Suprapubic skin (tissue), 3 donors: ENCODE measurements around the gene SCPEP1.

Source experiments
- CTCF ChIP-seq, 2 donors: fragments of 200-600 bp in 1 of 2; fragments of 450-650 bp in 1 of 2; sonication (generic) in 1 of 2; IDR thresholded peaks; one replicate each; pipeline ENCODE4 v1.5.1; 2016 to 2019; ENCODE audit warnings: antibody characterized with exemption in 2 of 2, mild to moderate bottlenecking in 1 of 2, moderate library complexity in 1 of 2
- POLR2AphosphoS5 ChIP-seq, 3 donors: sonication (generic); formaldehyde crosslinking; IDR thresholded peaks; one replicate each; pipeline ENCODE4 v1.6.1; 2017; ENCODE audit warnings: antibody characterized with exemption in 3 of 3

- TF ChIP-seq CTCF (IDR thresholded peaks at IDR 0.05) (no peak), POLR2AphosphoS5 (IDR thresholded peaks at IDR 0.05) (no peak)
Observed at GRCh38 chr17:56987283-56987834, 9.4 kb downstream of the SCPEP1 start.
